HG02973 (cell line): ENCODE data around the gene TTC36.
"Not testable (repeated sequence)": the region's sequence is repeated elsewhere in the genome, so short reads cannot be mapped to it uniquely, and the experiment has no call there.

Experiments used
- ATAC-seq: cut with Tn5 transposase; IDR thresholded peaks from one replicate; pipeline ENCODE4 v1.9.1; 2021; ENCODE audit warnings: moderate library complexity; ENCODE audit not compliant: unreplicated experiment

The TTC36 gene, protein sequence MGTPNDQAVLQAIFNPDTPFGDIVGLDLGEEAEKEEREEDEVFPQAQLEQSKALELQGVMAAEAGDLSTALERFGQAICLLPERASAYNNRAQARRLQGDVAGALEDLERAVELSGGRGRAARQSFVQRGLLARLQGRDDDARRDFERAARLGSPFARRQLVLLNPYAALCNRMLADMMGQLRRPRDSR

DNA sequence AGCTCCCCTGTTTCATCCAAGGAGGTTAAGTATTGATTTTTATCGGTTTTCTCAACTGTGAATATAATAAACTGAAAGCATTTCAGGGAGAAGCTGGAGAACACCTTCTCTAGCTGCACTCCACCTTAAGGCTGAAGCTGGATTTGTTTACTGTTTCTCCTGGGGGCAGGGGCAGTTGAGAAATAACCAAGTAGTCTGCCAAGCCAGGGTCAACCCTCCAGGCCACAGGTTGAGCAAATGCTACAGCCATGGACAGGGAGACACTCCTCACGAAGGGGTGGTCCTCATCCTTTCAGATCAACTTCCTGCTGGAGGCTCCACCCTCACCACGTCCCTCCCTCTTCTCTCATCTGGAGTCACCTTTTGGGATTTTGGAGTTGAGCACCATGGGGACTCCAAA is at the start of gene TTC36:
Gene TTC36 (plus strand): TSS at position 366 of the 400 bp plus-strand sequence. CDS start 21 bp downstream, at position 387.
- ATAC-seq, result no peak

DNA sequence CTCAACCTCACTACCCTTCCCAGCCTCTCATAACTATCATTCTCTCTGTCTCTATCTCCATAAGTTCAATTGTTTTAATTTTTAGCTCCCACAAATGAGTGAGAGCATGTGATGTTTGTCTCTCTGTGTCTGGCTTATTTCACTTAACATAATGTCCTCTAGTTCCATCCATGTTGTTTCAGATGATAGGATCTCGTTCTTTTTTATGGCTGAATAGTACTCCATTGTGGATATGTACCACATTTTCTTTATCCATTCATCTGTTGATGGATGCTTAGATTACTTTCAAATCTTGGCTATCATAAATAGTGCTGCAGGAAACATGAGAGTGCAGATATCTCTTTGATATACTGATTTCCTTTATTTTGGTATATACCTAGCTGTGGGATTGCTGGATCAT is 46.0 kb upstream of the TTC36 start:
- not testable (repeated sequence) for ATAC-seq

DNA sequence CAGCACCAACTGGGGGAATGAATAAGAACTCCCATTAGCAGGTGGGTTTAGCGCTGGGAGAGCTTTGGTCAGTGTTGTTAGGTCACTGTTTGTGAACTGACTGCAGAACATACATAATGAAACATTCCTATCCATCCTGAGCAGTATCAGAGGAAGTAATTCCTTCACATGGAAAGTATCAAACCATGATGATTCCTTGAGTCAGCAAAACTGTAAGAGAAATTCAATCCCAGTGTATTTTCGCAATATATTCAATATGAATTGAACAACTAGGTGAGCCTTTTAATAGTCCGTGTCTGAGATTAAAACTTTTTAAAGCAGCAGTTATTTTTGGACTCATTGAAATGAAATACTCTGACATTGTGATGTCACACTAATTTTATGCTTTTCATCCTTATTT is 42.9 kb upstream of the TTC36 start:
- no peak for ATAC-seq

DNA sequence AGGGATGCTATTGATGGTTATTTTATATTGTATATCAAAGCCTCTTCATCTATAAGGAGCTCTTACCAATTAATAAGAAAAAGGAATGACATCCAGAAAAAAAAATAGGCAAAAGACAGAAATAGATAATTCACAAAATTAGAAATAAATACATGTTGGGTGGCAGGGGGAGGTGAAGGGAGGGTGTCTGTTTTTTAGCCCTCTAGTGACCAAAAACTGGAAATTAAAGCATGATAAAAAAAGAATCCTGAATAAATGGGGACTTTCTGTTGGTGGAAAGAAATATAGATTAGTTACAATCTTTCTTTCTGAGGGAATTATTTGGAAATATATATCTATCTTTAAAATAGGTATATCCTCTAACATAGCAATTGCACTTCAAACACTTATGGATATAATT is 42.0 kb upstream of the TTC36 start:
- ATAC-seq, result no peak

DNA sequence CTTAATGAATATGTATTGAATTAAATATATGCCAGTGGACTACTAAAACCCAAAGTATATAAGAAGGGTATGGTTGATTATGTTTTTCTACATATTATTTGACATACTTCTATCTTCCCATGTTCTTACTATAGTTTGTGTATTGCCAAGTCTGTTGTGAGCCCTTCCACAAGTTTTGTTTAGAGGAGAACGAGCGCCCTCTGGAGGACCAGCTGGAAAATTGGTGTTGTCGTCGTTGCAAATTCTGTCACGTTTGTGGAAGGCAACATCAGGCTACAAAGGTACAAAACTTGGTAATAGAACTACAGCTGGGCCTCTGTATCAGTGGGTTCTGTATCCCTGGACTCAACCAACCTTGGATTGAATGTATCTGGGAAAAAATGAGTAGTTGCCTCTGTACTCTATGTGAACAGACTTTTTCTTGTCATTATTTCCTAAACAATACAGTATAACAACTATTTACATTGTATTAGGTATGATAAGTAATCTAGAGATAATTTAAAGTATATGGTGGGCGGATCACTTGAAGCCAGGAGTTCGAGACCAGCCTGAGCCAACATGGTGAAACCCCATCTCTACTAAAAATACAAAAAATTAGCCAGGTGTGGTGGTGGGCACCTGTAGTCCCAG is 38.7 kb upstream of the TTC36 start:
- ATAC-seq, result no peak

DNA sequence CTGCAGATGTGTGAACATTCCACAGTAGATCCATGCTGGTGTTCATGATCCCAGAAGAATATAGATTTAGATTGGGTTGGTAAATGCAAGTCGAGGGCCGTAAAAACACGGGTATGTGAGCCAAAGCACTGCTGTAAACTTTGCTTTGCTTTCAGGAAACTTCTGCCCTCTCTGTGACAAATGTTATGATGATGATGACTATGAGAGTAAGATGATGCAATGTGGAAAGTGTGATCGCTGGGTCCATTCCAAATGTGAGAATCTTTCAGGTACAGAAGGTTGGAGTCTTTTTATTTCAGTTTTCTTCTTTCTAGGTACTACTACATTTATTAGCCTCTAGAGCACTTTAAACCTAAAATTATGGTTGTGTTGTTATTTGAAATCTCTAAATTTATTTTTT is 36.2 kb upstream of the TTC36 start:
- ATAC-seq, result no peak

DNA sequence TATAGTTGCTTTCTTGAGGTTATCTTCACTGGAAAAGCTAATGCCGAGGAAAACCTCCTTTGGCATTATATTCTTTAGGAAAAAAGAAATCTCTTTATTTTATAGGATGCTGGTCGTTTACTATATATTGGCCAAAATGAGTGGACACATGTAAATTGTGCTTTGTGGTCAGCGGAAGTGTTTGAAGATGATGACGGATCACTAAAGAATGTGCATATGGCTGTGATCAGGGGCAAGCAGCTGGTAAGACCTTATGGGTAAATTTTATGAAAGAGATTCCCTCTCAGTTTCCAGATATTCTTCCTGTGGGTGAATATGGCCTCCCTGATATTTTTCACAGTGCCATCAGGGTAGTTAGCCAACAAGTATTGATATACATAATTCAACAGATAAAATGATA is 29.4 kb upstream of the TTC36 start:
- no peak for ATAC-seq

DNA sequence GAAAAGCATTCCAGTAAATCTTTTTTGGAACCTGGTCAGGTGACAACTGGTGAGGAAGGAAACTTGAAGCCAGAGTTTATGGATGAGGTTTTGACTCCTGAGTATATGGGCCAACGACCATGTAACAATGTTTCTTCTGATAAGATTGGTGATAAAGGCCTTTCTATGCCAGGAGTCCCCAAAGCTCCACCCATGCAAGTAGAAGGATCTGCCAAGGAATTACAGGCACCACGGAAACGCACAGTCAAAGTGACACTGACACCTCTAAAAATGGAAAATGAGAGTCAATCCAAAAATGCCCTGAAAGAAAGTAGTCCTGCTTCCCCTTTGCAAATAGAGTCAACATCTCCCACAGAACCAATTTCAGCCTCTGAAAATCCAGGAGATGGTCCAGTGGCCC is 24.1 kb upstream of the TTC36 start:
- no peak for ATAC-seq

DNA sequence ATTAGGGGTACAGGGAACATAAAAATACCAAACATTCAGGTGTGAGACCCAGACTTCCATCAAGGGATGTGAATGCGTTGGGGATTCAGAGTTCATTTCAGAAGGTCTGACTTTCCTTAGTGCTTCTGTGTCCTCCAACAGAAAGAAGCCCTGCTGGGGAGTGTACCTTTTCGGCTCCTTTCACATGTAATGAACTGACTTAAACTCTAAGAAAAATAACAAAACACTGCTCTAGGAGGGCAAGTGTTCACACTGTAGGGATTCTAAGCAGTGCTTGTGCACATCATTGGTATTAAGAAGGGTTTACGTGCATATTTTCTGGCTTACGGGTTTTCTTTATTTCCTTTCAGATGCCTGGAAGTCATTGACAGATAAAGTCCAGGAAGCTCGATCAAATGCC is 15.7 kb upstream of the TTC36 start:
- ATAC-seq, result no peak

DNA sequence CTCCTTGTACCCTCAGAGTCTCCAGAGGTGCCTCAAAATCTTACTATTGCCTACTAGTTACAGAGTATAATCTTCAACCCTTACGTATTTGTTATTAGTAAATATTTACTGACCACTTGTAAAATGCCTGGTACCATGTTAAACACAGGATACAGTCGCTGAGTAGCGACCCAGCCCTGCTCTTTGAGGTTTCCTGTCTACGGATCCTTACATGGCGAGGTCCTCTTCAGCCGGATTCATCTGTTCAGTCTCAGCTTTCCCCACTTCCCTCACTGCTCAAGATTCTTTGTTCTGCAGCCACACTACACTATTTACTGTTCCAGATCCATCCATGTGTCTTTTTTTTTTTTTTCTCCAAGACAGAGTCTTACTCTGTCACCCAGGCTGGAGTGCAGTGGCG is 13.2 kb upstream of the TTC36 start:
- ATAC-seq, result no peak

DNA sequence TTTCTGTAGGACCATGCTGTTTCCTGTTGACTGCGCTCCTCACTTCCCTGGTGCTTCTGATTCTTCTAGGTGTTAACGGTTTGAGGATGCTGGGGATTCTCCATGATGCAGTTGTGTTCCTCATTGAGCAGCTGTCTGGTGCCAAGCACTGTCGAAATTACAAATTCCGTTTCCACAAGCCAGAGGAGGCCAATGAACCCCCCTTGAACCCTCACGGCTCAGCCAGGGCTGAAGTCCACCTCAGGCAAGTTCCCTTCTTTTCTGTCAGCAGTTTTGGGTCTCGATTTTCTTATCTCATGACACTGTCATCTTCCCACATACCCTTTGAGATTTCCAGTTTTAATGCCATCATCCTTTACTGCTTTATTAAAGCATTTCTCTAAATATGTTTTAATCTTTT is 7.7 kb upstream of the TTC36 start:
- no peak for ATAC-seq

DNA sequence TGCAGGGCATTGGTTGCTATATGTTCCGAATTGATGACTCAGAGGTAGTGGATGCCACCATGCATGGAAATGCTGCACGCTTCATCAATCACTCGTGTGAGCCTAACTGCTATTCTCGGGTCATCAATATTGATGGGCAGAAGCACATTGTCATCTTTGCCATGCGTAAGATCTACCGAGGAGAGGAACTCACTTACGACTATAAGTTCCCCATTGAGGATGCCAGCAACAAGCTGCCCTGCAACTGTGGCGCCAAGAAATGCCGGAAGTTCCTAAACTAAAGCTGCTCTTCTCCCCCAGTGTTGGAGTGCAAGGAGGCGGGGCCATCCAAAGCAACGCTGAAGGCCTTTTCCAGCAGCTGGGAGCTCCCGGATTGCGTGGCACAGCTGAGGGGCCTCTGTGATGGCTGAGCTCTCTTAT is 5.4 kb upstream of the TTC36 start:
- ATAC-seq, result no peak

DNA sequence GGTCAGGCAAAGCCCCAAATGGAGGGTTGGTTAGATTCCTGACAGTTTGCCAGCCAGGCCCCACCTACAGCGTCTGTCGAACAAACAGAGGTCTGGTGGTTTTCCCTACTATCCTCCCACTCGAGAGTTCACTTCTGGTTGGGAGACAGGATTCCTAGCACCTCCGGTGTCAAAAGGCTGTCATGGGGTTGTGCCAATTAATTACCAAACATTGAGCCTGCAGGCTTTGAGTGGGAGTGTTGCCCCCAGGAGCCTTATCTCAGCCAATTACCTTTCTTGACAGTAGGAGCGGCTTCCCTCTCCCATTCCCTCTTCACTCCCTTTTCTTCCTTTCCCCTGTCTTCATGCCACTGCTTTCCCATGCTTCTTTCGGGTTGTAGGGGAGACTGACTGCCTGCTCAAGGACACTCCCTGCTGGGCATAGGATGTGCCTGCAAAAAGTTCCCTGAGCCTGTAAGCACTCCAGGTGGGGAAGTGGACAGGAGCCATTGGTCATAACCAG is 4.7 kb upstream of the TTC36 start:
- ATAC-seq, result no peak

DNA sequence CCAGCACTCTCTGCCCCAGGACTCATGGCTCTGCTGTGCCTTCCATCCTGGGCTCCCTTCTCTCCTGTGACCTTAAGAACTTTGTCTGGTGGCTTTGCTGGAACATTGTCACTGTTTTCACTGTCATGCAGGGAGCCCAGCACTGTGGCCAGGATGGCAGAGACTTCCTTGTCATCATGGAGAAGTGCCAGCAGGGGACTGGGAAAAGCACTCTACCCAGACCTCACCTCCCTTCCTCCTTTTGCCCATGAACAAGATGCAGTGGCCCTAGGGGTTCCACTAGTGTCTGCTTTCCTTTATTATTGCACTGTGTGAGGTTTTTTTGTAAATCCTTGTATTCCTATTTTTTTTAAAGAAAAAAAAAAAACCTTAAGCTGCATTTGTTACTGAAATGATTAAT is 2.9 kb upstream of the TTC36 start:
- ATAC-seq, result no peak

DNA sequence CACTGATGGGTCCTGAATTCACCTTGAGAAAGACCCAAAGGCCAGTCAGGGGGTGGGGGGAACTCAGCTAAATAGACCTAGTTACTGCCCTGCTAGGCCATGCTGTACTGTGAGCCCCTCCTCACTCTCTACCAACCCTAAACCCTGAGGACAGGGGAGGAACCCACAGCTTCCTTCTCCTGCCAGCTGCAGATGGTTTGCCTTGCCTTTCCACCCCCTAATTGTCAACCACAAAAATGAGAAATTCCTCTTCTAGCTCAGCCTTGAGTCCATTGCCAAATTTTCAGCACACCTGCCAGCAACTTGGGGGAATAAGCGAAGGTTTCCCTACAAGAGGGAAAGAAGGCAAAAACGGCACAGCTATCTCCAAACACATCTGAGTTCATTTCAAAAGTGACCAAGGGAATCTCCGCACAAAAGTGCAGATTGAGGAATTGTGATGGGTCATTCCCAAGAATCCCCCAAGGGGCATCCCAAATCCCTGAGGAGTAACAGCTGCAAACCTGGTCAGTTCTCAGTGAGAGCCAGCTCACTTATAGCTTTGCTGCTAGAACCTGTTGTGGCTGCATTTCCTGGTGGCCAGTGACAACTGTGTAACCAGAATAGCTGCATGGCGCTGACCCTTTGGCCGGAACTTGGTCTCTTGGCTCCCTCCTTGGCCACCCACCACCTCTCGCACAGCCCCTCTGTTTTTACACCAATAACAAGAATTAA is 2.4 kb upstream of the TTC36 start:
- ATAC-seq, result no peak

DNA sequence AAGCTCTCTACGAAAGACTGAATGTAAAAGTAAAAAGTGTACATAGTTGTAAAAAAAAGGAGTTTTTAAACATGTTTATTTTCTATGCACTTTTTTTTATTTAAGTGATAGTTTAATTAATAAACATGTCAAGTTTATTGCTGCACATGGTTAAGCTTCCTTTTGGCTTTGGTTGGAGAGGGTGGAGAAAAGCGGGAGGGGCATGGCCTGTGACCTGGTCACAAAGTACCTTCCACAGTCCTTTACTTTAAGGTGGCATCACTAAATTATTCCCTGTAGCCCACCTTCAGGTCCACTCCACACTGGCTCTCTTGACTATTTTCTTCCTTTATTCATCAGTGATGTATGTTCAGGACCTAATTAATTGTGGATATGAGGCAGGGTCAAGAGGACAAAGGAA is 586 bp upstream of the TTC36 start:
- ATAC-seq, result no peak

DNA sequence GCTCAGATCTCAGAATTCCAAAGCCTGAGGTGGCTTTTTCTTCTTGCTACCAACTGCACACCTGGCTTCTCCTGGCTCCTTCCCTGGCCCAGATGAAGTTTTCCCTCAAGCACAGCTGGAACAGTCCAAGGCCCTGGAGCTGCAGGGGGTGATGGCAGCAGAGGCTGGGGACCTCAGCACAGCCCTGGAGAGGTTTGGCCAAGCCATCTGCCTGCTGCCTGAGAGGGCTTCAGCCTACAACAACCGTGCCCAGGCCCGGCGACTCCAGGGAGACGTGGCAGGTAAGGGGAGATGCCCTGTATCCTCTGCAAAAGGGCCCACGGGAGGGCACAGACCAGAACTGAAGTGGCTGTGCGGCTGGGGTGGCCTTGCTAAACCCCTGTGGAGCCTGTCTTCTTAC is 1.2 kb downstream of the TTC36 start:
- no peak for ATAC-seq

DNA sequence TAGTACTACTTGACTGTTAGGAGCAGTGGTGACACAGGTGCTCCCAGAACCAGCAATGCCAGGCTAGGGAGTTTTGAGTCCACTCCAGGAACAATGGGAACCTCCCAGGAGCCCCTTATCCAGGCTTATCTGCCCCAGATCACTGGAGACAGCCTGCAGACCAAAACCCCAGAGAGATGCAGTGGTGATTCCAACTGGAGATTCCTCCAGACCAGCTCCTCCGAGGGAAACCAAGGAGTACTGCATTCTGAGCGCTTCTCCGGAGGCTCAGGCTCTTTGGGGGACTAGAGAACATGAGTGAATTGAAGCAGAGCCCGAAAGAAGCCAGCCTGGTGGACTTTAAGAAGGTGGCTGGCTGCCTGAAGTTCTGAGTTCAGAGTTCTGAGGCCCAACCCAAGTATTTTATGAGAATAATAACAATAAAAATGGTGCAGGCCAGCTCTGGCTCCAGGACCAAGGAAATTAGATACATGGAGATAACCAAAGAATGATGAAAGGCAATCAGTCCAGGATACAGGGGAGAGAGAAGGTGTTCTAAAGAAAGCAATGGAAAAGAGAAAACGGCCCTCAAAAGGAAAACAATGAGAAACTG is 2.4 kb downstream of the TTC36 start:
- ATAC-seq, result no peak

DNA sequence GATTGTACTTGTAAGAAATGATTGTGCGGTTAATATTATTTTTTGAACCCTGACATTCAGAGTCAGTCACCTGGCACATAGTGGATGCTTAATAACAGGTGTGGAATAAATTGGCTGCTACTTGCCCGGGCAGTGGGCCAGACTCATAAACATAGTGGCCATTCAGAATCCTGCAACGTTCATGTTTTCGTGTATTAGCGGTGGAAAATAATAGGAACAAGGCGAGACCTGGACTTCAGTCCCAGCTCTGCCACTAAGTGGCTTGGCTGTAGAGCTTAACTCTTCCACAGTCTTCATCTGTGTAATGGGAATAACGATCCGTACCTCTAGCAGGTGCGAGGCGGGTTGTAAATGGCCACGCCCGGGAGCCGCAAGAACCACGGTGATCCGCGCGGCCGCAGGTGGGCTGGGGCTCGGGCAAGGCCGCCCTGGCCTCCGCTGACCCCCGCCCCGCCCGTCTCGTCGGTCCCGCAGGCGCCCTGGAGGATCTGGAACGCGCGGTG is 3.0 kb downstream of the TTC36 start:
- ATAC-seq, result no peak

DNA sequence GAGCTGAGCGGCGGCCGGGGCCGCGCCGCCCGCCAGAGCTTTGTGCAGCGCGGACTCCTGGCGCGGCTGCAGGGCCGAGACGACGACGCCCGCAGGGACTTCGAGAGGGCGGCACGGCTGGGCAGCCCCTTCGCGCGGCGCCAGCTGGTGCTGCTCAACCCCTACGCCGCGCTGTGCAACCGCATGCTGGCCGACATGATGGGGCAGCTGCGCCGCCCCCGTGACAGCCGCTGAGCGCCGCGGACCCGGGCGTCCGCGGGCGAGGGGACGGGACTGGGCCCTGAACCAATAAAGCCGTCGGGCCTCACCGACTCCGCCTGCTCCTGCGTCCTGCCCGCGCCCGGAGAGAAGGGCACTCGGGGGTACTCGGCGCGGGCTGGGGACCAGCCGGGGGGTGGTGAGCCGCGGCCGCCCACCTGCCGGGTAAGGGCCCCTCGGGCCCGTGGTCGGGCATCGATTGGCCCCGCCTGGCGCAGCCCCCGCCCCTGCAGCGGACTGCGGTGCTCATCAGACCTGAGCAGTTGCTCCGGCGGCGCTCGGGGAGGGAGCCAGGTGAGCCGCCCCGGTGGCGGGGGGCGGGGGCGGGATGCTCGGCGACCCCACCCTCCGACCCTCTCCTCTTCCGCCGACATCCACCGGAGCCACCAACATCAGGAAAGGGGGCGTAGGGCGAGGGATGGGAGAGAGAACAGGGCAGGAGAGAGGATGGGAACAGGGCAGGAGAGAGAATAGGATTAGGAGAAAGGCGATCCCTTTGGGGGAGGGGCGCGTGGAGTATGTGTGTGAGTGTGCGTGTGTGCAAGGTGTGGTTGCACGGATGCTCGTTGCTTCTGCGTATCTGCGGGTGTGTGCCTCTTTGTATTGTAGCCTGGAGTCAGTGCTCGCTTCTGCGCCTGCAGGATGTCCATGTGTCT is 3.7 kb downstream of the TTC36 start, which contains the start of gene TMEM25:
Gene TMEM25 (plus strand): TSS at position 510 of the 914 bp plus-strand sequence. CDS start 610 bp downstream, outside the sequence.
- ATAC-seq, result peak; percentile 50
